A549 treated with GW870086 at 1 μM for 4 hours (cell line): ENCODE data around the gene PRR20B. TPM values are rescaled to one million over a fixed set of nuclear protein-coding genes. Genes with fewer than 3 reads are reported as not detected.

Experiments used
- total RNA-seq: library from RNA; stranded (reverse); fragments of 200-300 nt; extraction: Qiagen RNA extraction; gene quantifications from 5 replicates; pipeline ENCODE4 v1.2.3, GENCODE V29; 2022; ENCODE audit warnings: low read depth

Gene PRR20B
- total RNA-seq: not detected in 5 replicates

DNA sequence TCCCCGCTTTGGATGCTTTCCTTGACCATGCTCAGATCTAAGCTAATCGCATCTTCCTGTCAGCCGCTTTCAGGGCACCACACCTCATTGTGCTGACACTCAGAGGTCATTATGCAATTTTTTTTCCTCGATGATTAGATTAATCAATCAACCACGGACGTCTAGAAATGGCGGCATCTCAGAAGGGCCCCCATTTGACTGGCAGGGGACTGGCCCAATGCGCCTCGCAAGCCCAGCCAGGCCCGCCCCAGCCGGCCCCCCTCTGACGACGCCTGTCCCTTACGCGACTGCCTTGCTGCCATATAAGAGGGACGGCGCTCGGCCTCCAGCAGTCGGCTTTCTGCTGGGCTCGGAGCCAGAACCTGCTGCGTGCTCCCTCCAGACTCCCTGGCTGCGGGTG, at the start of gene PRR20B:
Gene PRR20B, plus strand, starts transcription at position 301 of the 400 bp plus-strand sequence. CDS start 387 bp downstream, outside the sequence.

GRCh38 chr13:57140235-57140968, 6.9 kb upstream of the PRR20B start, which contains the start of gene PRR20A:
TSS of gene PRR20A (plus strand) at chr13:57140918. CDS start at chr13:57141305, 387 bp downstream.

GRCh38 chr13:57153761-57154160, 6.5 kb downstream of the PRR20B start, which contains the start of gene PRR20C:
TSS of gene PRR20C (plus strand) at chr13:57154061. CDS start at chr13:57154448, 387 bp downstream.

GRCh38 chr13:57160332-57160731, 13.0 kb downstream of the PRR20B start, which contains the start of gene PRR20D:
TSS of gene PRR20D (plus strand) at chr13:57160632. CDS start at chr13:57161019, 387 bp downstream.

DNA sequence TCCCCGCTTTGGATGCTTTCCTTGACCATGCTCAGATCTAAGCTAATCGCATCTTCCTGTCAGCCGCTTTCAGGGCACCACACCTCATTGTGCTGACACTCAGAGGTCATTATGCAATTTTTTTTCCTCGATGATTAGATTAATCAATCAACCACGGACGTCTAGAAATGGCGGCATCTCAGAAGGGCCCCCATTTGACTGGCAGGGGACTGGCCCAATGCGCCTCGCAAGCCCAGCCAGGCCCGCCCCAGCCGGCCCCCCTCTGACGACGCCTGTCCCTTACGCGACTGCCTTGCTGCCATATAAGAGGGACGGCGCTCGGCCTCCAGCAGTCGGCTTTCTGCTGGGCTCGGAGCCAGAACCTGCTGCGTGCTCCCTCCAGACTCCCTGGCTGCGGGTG, 19.6 kb downstream of the PRR20B start, which contains the start of gene PRR20E:
Gene PRR20E, plus strand, starts transcription at position 301 of the 400 bp plus-strand sequence. CDS start 387 bp downstream, outside the sequence.

Other genes with a start within 250 kb of the PRR20B start
- not detected in 5 replicates for gene PRR20A, start 6.6 kb upstream of the PRR20B start, total RNA-seq
- gene PRR20C, start 6.6 kb downstream of the PRR20B start, total RNA-seq: not detected in 5 replicates
- gene PRR20D, start 13.1 kb downstream of the PRR20B start, total RNA-seq: not detected in 5 replicates
- gene PRR20E, start 19.7 kb downstream of the PRR20B start, total RNA-seq: not detected in 5 replicates